Left lung (tissue), 10 donors: ENCODE data around the gene KDM1A. TPM values are rescaled to one million over a fixed set of nuclear protein-coding genes. Genes with fewer than 3 reads are reported as not detected.

Experiments
- ATAC-seq: fragments of 200-7000 bp; cut with Tn5 transposase; one replicate; pipeline ENCODE4 v1.9.1; 2020; ENCODE audit warnings: moderate library complexity
- DNase-seq, 4 donors: peaks; one replicate each; pipeline ENCODE4 v3.0.0-alpha.2; 2013 to 2020
- H3K27ac ChIP-seq, 2 donors: fragments of 200-600 bp; sonication (generic) in 1 of 2; one replicate each; pipeline versions ENCODE4 v1.5.0 to v1.8.0; 2020 to 2021
- H3K27me3 ChIP-seq, 2 donors: fragments of 200-600 bp; sonication (generic) in 1 of 2; one replicate each; pipeline versions ENCODE4 v1.5.0 to v1.8.0; 2020 to 2021
- H3K36me3 ChIP-seq, 2 donors: fragments of 200-600 bp; sonication (generic) in 1 of 2; one replicate each; pipeline versions ENCODE4 v1.5.0 to v1.8.0; 2020 to 2021
- H3K4me1 ChIP-seq, 2 donors: fragments of 200-600 bp; one replicate each; pipeline ENCODE4 v1.8.0; 2021
- H3K4me3 ChIP-seq, 2 donors: fragments of 200-600 bp; sonication (generic) in 1 of 2; one replicate each; pipeline versions ENCODE4 v1.5.0 to v1.8.0; 2020 to 2021; ENCODE audit warnings: mild to moderate bottlenecking in 1 of 2
- H3K9me3 ChIP-seq, 2 donors: fragments of 200-600 bp; sonication (generic) in 1 of 2; one replicate each; pipeline versions ENCODE4 v1.5.0 to v1.8.0; 2020 to 2021
- intact Hi-C, 2 donors: fragments of 100-400 bp; cut with DNase I; formaldehyde crosslinking; loops; one replicate each; pipeline versions ENCODE4 v1.11.2 to v1.14.2; 2022
- polyA plus RNA-seq, 6 donors: library from polyadenylated mRNA; unstranded; fragments of 120-200 nt; gene quantifications; one replicate each; pipeline ENCODE4 v1.2.1, GENCODE V29; 2013; ENCODE audit not compliant: insufficient read length in 6 of 6
- total RNA-seq, 2 donors: library from RNA; stranded (reverse); fragmentation: NEBNext Ultra II Directional; extraction: Animal tissue kit (Norgen Biotek cat#: 25700); gene quantifications; one replicate each; pipeline ENCODE4 v1.2.1, GENCODE V29; 2021
- TF ChIP-seq, protein P1 (sequence below), 2 donors: fragments of 200-600 bp; sonication (generic) in 1 of 2; IDR thresholded peaks; one replicate each; pipeline versions ENCODE4 v1.5.0 to v1.8.0; 2021; ENCODE audit warnings: antibody characterized with exemption in 2 of 2
- donor health status: DM: no; HTN: yes; CAD: no.
- donor health status: DM: no; HTN: no; CAD: no.

KDM1A gene
- total and polyA plus RNA-seq, 8 donors = 39.5 to 126 (median 118) TPM

DNA sequence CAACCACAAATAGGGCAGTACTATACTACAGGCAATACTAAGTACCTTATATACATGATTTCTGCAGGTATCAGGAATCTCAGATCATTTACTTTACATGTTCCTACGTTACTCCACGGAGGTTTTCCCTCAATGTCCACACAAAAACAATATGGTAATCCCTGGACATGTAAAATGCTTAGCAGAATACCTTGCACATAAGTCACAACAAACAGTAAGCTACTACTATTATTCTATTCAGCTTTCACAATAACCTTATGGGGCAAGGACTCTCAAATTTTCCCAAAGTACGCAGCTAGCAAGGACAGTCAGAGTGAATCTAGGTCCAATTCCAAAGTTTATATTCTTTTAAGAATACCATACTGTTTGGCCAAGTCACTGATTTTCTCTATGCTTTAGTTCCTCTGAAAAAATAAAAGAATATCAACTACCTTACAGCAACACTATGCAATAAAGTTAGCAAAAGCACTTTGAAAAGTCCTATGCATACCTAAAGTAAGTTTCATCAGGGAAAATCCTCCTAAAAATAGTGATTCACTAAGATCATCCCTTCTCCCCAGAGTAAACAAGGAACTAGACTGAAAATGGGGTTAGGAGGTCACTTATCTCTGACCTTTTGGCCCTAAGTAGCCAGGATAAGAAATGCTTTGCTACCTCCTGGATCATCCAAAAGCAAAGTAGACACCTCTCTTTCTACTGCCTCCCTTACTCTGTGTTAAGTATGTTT lies 82.0 kb downstream of the KDM1A start:
- Histone ChIP-seq H3K4me1 (peaks cover 37 to 65% of the 10 kb centered on the region in 2 donors), H3K27ac (peak overlapping the region; percentile 34 to 74), H3K27me3 (no peaks in the 10 kb centered on the region), H3K36me3 (no peaks in the 10 kb centered on the region), H3K9me3 (no peaks in the 10 kb centered on the region), H3K4me3 (no peak overlapping the region)
- intact Hi-C loops = no loop called here
- ATAC-seq (no peak), DNase-seq (no peak)
- TF ChIP-seq, protein P1, sequence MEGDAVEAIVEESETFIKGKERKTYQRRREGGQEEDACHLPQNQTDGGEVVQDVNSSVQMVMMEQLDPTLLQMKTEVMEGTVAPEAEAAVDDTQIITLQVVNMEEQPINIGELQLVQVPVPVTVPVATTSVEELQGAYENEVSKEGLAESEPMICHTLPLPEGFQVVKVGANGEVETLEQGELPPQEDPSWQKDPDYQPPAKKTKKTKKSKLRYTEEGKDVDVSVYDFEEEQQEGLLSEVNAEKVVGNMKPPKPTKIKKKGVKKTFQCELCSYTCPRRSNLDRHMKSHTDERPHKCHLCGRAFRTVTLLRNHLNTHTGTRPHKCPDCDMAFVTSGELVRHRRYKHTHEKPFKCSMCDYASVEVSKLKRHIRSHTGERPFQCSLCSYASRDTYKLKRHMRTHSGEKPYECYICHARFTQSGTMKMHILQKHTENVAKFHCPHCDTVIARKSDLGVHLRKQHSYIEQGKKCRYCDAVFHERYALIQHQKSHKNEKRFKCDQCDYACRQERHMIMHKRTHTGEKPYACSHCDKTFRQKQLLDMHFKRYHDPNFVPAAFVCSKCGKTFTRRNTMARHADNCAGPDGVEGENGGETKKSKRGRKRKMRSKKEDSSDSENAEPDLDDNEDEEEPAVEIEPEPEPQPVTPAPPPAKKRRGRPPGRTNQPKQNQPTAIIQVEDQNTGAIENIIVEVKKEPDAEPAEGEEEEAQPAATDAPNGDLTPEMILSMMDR (IDR thresholded peaks at IDR 0.05) = no peak

DNA sequence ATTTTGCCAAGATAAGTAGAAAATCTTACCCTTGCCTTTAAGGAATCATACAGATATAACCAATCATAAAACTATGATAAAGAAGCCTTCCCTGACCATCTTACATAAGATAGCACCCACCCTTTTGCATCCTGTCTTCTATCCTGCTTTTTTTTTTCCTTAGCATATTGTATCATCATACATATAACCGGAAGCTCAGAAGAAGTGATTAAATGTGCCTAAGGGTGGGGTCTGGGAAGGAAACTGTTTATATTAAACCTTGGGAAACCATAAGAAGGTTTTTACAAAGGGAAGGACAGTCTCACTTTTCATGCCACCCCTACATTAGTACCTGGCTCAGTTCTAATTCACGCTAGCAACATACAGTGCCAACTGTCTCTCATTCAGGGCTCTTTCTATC lies 82.6 kb downstream of the KDM1A start:
- intact Hi-C loops = no loop called here
- H3K27me3 ChIP-seq = no peaks in the 10 kb centered on the region
- H3K4me3 ChIP-seq = no peak overlapping the region
- peaks cover 37 to 65% of the 10 kb centered on the region in 2 donors for H3K4me1 ChIP-seq
- TF ChIP-seq, protein P1 (IDR thresholded peaks at IDR 0.05) = no peak
- H3K9me3 ChIP-seq = no peaks in the 10 kb centered on the region
- peak overlapping the region; percentile 34 to 74 for H3K27ac ChIP-seq
- no peak for ATAC-seq
- no peak for DNase-seq
- H3K36me3 ChIP-seq = peaks cover 0 to 1% of the 10 kb centered on the region in 2 donors

DNA sequence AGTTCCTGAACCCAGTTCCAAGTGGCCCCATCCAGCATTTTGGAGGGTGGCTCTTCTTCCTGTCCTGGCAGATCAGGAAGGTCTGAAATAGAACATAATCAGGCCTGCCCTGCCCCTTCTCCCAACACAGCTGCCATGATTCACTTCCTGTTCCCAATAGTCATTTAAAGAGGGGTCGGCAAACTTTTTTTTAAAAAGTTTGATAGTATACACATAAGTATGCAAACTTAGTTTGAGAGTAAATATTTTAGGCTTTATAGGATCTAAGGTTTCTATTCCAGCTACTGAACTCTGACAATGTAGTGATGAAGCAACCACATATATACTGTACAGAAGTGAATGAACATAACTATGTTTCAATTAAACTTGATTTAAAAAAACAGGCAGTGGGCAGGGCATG lies 83.0 kb downstream of the KDM1A start:
- intact Hi-C loops = no loop called here
- Histone ChIP-seq H3K4me3 (no peak overlapping the region), H3K9me3 (no peaks in the 10 kb centered on the region), H3K27ac (peak overlapping the region; percentile 34 to 74), H3K27me3 (no peaks in the 10 kb centered on the region), H3K4me1 (peaks cover 37 to 65% of the 10 kb centered on the region in 2 donors), H3K36me3 (peaks cover 0 to 5% of the 10 kb centered on the region in 2 donors)
- DNase-seq = no peak
- TF ChIP-seq, protein P1 (IDR thresholded peaks at IDR 0.05) = no peak
- ATAC-seq = no peak

DNA sequence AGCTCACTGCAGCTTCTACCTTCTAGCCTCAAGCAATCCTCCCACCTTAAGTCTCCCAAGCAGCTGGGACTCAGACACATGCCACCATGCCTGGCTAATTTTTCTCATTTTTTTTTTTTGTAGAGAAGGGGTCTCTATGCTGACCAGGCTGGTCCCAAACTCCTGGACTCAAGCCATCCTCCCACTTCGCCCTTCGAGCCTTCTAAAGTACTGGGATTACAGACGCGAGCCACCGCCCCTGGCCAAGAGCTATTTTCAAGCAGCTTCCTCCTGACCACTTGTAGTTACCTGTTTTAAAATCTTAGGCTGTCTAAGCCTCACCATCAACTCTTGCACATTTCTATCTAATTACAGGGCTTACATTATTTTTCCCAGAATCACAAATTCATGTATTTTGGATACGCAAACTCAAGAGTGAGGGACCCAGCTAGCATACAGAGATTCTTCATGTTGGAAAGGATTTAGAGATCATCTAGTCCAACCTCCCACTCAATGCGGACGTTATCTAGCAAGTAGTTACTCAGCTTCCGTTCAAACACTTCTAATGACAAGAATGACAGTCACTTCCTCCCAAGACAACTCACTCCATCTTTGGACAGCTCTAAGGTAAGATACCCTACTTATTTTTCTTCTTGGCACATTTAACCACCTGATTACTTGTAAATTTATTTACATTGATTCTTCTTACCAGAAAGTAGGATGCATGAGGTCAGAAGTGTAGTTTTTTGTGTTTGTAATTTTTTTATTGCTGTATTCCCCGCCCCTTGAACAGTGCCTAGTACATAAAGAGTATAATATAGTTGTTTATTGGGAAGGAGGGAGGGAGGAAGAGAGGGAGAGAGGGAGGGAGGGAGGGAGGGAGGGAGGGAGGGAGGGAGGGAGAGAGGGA lies 84.0 kb downstream of the KDM1A start:
- peak; percentile 31 for ATAC-seq
- DNase-seq = no peak
- Histone ChIP-seq H3K36me3 (peaks cover 0 to 15% of the 10 kb centered on the region in 2 donors), H3K4me3 (no peak overlapping the region), H3K9me3 (no peaks in the 10 kb centered on the region), H3K27me3 (no peaks in the 10 kb centered on the region), H3K27ac (peak overlapping the region; percentile 34 to 74), H3K4me1 (peaks cover 37 to 63% of the 10 kb centered on the region in 2 donors)
- intact Hi-C loops = no loop called here
- TF ChIP-seq, protein P1 (IDR thresholded peaks at IDR 0.05) = no peak
